ENCODE results near the gene RPS27L. TPM values are rescaled to one million over a fixed set of nuclear protein-coding genes. Genes with fewer than 3 reads are reported as not detected.

RPS27L gene
- total and polyA plus RNA-seq, 2 of the 8 experiments (the other 6 are each of a cell fraction or from before 2014, with no cell fraction given) = 115 to 143 TPM

DNA sequence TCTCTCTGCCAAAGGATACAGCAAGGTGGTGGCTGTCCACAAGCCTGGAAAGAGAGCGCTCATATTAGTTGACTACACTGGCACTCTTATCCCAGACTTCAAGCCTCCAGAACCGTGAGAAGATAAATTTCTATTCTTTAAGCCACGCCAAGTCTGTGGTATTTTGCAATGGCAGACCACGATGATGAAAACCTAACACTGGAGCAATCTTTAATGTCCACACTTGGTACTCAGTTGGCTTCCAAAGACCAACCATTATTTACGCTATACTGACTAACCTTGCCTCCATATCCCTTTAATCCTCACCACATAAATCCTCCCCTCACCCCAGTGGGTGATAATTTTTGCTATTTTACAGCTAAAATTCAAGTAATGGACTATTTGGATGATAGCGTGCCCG is 52.5 kb downstream of the RPS27L start (continued):
- no peak for TF ChIP-seq KDM4A (IDR thresholded peaks at IDR 0.05; ENCODE audit: low read depth, low read length, severe bottlenecking)
- TF ChIP-seq SP2 (IDR thresholded peaks at IDR 0.05; ENCODE audit: low read length) = no peak
- TF ChIP-seq TAF7 (optimal IDR thresholded peaks at IDR 0.05; ENCODE audit: borderline replicate concordance, low read depth, low read length) = no peak
- TF ChIP-seq EGR1 (IDR thresholded peaks at IDR 0.05; ENCODE audit: borderline replicate concordance, low read depth, low read length) = no peak
- TF ChIP-seq TCF12 (IDR thresholded peaks at IDR 0.05; ENCODE audit: low read depth, low read length) = no peak

All from H1 (cell line).